BLaER1 (cell line): ENCODE measurements around the gene DRC7.
"Not testable (repeated sequence)": the region's sequence is repeated elsewhere in the genome, so short reads cannot be mapped to it uniquely, and the experiment has no call there.

Experiments
- H3K27ac ChIP-seq: shearing (Covaris generic); formaldehyde crosslinking; 2 replicates; pipeline ENCODE4 v1.8.1; 2022
- H3K27me3 ChIP-seq: shearing (Covaris generic); formaldehyde crosslinking; 2 replicates; pipeline ENCODE4 v1.8.1; 2022
- H3K36me3 ChIP-seq: shearing (Covaris generic); formaldehyde crosslinking; 2 replicates; pipeline ENCODE4 v1.8.1; 2022
- H3K4me1 ChIP-seq: shearing (Covaris generic); formaldehyde crosslinking; 2 replicates; pipeline ENCODE4 v1.8.1; 2022
- H3K4me2 ChIP-seq: shearing (Covaris generic); formaldehyde crosslinking; 2 replicates; pipeline ENCODE4 v1.8.1; 2022
- H3K4me3 ChIP-seq: shearing (Covaris generic); formaldehyde crosslinking; 2 replicates; pipeline ENCODE4 v1.8.1; 2022
- H3K9ac ChIP-seq: shearing (Covaris generic); formaldehyde crosslinking; 2 replicates; pipeline ENCODE4 v1.8.1; 2022
- H3K9me3 ChIP-seq: shearing (Covaris generic); formaldehyde crosslinking; 2 replicates; pipeline ENCODE4 v1.8.1; 2022
- H4K20me1 ChIP-seq: shearing (Covaris generic); formaldehyde crosslinking; 2 replicates; pipeline ENCODE4 v1.8.1; 2022
- Cebpa-rat ChIP-seq: shearing (Covaris generic); IDR thresholded peaks from 2 replicates; pipeline ENCODE4 v1.8.1; 2022

Gene DRC7

GRCh38 chr16:57703416-57704010, 8.9 kb downstream of the DRC7 start:
- Histone ChIP-seq H3K36me3 (no peaks in the 10 kb centered on the region), H3K4me1 (0 out of 2 replicates have a peak, but pooled peaks cover 6% of the 10 kb centered on the region), H3K4me3 (no peak overlapping the region), H3K27me3 (no peaks in the 10 kb centered on the region), H3K9ac (no peak overlapping the region), H3K9me3 (no peaks in the 10 kb centered on the region), H3K4me2 (no peak overlapping the region), H3K27ac (no peak overlapping the region), H4K20me1 (no peaks in the 10 kb centered on the region)
- TF ChIP-seq Cebpa-rat, result no peak

GRCh38 chr16:57704011-57704904, 9.7 kb downstream of the DRC7 start:
- no peak overlapping the region for H3K4me3 ChIP-seq
- no peaks in the 10 kb centered on the region for H3K36me3 ChIP-seq
- H3K4me2 ChIP-seq, result no peak overlapping the region
- H3K27me3 ChIP-seq, result no peaks in the 10 kb centered on the region
- no peak overlapping the region for H3K27ac ChIP-seq
- H3K9ac ChIP-seq, result no peak overlapping the region
- H4K20me1 ChIP-seq, result no peaks in the 10 kb centered on the region
- no peaks in the 10 kb centered on the region for H3K9me3 ChIP-seq
- no peak for TF ChIP-seq Cebpa-rat
- H3K4me1 ChIP-seq, result 0 out of 2 replicates have a peak, but pooled peaks cover 6% of the 10 kb centered on the region

DNA sequence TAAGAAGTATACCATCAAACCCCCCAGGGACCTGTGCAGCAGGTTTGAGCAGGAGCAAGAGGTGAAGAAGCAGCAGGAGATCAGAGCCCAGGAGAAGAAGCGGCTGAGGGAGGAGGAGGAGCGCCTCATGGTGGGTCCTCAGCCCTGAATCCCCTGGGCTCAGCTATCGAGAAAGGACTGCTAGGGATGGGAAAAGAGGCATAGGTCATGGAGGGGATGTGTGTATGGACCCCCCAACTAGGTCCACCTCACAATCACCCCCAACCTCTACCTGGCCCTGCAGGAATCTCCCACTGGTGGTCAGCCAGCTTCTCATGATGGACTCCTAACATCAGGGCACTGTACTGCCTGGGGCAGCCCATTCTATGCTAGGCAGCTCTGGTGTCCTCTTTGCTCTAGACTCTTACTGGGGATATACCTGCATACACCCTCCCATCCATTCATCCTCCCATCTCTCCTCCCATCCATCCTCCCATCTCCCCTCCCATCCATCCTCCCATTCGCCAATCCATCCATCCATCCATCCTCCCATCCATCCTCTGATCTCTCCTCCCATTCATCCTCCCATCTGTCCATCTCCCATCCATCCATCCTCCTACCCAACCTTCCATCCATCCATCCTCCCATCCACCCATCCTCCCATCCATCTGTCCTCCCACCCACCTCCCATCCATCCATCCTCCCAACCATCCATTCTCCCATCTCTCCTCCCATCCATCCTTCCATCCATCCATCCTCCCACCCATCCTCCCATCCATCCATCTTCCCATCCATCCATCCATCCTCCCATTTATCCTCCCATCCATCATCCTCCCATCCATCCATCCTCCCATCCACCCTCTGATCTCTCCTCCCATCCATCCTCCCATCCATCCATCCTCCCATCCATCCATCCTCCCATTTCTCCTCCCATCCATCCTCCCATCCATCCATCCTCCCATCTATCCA, 10.6 kb downstream of the DRC7 start:
- H3K27me3 ChIP-seq, result no peaks in the 10 kb centered on the region
- no peak overlapping the region for H3K9ac ChIP-seq
- no peaks in the 10 kb centered on the region for H3K36me3 ChIP-seq
- H3K4me3 ChIP-seq, result no peak overlapping the region
- H3K27ac ChIP-seq, result no peak overlapping the region
- TF ChIP-seq Cebpa-rat, result no peak
- H4K20me1 ChIP-seq, result no peaks in the 10 kb centered on the region
- no peak overlapping the region for H3K4me2 ChIP-seq
- no peaks in the 10 kb centered on the region for H3K4me1 ChIP-seq
- no peaks in the 10 kb centered on the region for H3K9me3 ChIP-seq

DNA sequence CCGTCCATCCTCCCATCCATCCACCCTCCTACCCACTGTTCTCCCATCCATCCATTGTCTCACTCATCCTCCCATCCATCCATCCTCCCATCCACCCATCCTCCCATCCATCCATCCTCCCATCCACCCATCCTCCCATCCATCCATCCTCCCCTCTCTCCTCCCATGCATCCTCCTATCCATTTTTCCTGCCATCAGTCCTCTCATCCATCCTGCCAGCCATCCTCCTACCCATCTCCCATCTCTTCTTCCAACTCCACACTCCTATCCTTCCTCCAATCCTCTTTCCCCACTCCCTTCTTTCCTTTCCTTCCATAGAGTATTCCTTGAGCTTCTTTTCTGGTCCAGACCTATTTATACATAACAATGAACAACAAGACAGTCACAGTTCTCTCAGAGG, 12.1 kb downstream of the DRC7 start:
- H3K9ac ChIP-seq, result no peak overlapping the region
- TF ChIP-seq Cebpa-rat, result no peak
- no peaks in the 10 kb centered on the region for H3K27me3 ChIP-seq
- H3K4me1 ChIP-seq, result no peaks in the 10 kb centered on the region
- no peak overlapping the region for H3K4me3 ChIP-seq
- H3K9me3 ChIP-seq, result no peaks in the 10 kb centered on the region
- no peak overlapping the region for H3K4me2 ChIP-seq
- H3K27ac ChIP-seq, result no peak overlapping the region
- H4K20me1 ChIP-seq, result no peaks in the 10 kb centered on the region
- H3K36me3 ChIP-seq, result no peaks in the 10 kb centered on the region

GRCh38 chr16:57707331-57707730, 12.7 kb downstream of the DRC7 start:
- Histone ChIP-seq H3K4me3 (no peak overlapping the region), H3K4me2 (no peak overlapping the region), H3K27me3 (no peaks in the 10 kb centered on the region), H3K36me3 (no peaks in the 10 kb centered on the region), H4K20me1 (no peaks in the 10 kb centered on the region), H3K9ac (no peak overlapping the region), H3K4me1 (no peaks in the 10 kb centered on the region), H3K9me3 (no peaks in the 10 kb centered on the region), H3K27ac (no peak overlapping the region)
- no peak for TF ChIP-seq Cebpa-rat

DNA sequence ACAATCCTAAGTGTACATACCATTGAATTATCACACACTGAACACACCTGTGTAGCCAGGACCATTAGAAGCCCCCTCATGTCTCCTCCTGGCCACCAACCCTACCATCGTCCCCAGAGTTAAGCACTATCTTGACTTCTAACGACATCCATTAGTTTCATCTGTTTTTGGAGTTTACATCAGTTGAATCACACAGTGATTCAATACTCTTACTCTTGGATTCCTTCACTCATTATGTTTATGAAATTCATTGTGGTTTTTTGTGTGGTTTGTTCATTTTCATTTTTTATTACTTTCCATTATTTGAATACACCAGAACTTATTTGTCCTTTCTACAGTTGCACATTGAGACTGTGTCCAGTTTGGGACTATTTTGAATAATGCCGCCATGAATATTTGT, 13.6 kb downstream of the DRC7 start:
- H3K36me3 ChIP-seq, result no peaks in the 10 kb centered on the region
- no peak overlapping the region for H3K4me3 ChIP-seq
- H4K20me1 ChIP-seq, result no peaks in the 10 kb centered on the region
- no peaks in the 10 kb centered on the region for H3K4me1 ChIP-seq
- H3K27ac ChIP-seq, result no peak overlapping the region
- no peak overlapping the region for H3K4me2 ChIP-seq
- H3K9ac ChIP-seq, result no peak overlapping the region
- H3K9me3 ChIP-seq, result no peaks in the 10 kb centered on the region
- no peak for TF ChIP-seq Cebpa-rat
- no peaks in the 10 kb centered on the region for H3K27me3 ChIP-seq

- H3K4me3 ChIP-seq, result no peak overlapping the region
- H3K27ac ChIP-seq, result no peak overlapping the region
- TF ChIP-seq Cebpa-rat, result 0 out of 2 replicates have a peak, but pooled peaks have one; percentile 16
- no peak overlapping the region for H3K4me2 ChIP-seq
- no peaks in the 10 kb centered on the region for H3K4me1 ChIP-seq
- H4K20me1 ChIP-seq, result no peaks in the 10 kb centered on the region
- H3K9me3 ChIP-seq, result no peaks in the 10 kb centered on the region
- H3K36me3 ChIP-seq, result no peaks in the 10 kb centered on the region
- no peak overlapping the region for H3K9ac ChIP-seq
- no peaks in the 10 kb centered on the region for H3K27me3 ChIP-seq
These were observed 15.1 kb downstream of the DRC7 start for GRCh38 chr16:57709663-57710062.

DNA sequence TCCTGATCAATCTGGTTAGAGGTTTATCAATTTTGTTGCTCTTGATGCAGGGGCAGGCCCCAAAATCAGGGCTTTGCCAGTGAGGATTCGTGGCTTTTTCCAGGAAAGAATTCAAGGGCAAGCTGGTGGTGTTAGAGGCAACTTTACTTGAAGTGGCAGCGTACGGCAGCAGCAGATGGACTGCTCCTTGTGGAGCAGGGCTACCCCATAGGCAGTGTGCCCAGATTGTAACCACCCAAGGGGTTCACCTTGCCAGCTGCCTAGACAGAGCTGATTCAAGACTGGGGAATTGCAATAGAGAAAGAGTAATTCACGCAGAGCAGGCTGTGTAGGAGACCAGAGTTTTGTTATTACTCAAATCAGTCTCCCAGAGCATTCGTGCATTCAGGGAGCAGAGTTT, 16.7 kb downstream of the DRC7 start:
- Histone ChIP-seq H4K20me1 (no peaks in the 10 kb centered on the region), H3K4me2 (no peak overlapping the region), H3K36me3 (no peaks in the 10 kb centered on the region), H3K4me1 (no peaks in the 10 kb centered on the region), H3K27me3 (no peaks in the 10 kb centered on the region), H3K9me3 (no peaks in the 10 kb centered on the region), H3K9ac (no peak overlapping the region), H3K4me3 (no peak overlapping the region), H3K27ac (no peak overlapping the region)
- TF ChIP-seq Cebpa-rat, result no peak

GRCh38 chr16:57711993-57712392, 17.4 kb downstream of the DRC7 start:
- H3K9me3 ChIP-seq, result no peaks in the 10 kb centered on the region
- no peaks in the 10 kb centered on the region for H3K36me3 ChIP-seq
- TF ChIP-seq Cebpa-rat, result no peak
- H3K4me2 ChIP-seq, result no peak overlapping the region
- no peaks in the 10 kb centered on the region for H3K4me1 ChIP-seq
- no peaks in the 10 kb centered on the region for H4K20me1 ChIP-seq
- H3K27me3 ChIP-seq, result no peaks in the 10 kb centered on the region
- H3K27ac ChIP-seq, result no peak overlapping the region
- H3K4me3 ChIP-seq, result no peak overlapping the region
- no peak overlapping the region for H3K9ac ChIP-seq

- not testable (repeated sequence) for H4K20me1 ChIP-seq, H3K9me3 ChIP-seq, H3K4me1 ChIP-seq, H3K27ac ChIP-seq, H3K4me2 ChIP-seq, H3K9ac ChIP-seq, H3K4me3 ChIP-seq, H3K27me3 ChIP-seq, H3K36me3 ChIP-seq
These were observed 18.0 kb downstream of the DRC7 start for GRCh38 chr16:57712569-57712968.
